ENCODE results near the gene BCAS3. TPM values are rescaled to one million over a fixed set of nuclear protein-coding genes. Genes with fewer than 3 reads are reported as not detected.

The BCAS3 gene
- total RNA-seq, 1 donor from 2014 or later = 22.6 TPM

- Mint-ChIP-seq H3K4me1 (ENCODE audit: low read depth) (peaks cover 30% of the 10 kb centered on the region), H3K27ac (ENCODE audit: unreplicated experiment) (peak overlapping the region; percentile 72), H3K9me3 (ENCODE audit: low read depth) (no peaks in the 10 kb centered on the region)
Observed at GRCh38 chr17:61337290-61337689, 659.6 kb downstream of the BCAS3 start.

GRCh38 chr17:61338000-61338798, 660.5 kb downstream of the BCAS3 start:
- no peaks in the 10 kb centered on the region for H3K36me3 Mint-ChIP-seq (ENCODE audit: low read depth)
- peaks cover 30% of the 10 kb centered on the region for H3K4me1 Mint-ChIP-seq (ENCODE audit: low read depth)
- H3K27me3 Mint-ChIP-seq (ENCODE audit: low read depth) = no peaks in the 10 kb centered on the region
- H3K27ac Mint-ChIP-seq (ENCODE audit: unreplicated experiment) = peak overlapping the region; percentile 72
- no peaks in the 10 kb centered on the region for H3K9me3 Mint-ChIP-seq (ENCODE audit: low read depth)
- peak overlapping the region; percentile 0 for H3K4me3 Mint-ChIP-seq (ENCODE audit: unreplicated experiment)
- no peak for DNase-seq (ENCODE audit: low spot score)
- no peak for TF ChIP-seq CTCF (IDR thresholded peaks at IDR 0.05)

More at GRCh38 chr17:61337290-61337689, 659.6 kb downstream of the BCAS3 start:
- H3K27me3 Mint-ChIP-seq (ENCODE audit: low read depth) = no peaks in the 10 kb centered on the region
- H3K36me3 Mint-ChIP-seq (ENCODE audit: low read depth) = no peaks in the 10 kb centered on the region
- no peak overlapping the region for H3K4me3 Mint-ChIP-seq (ENCODE audit: unreplicated experiment)
- no peak for TF ChIP-seq CTCF (IDR thresholded peaks at IDR 0.05)
- DNase-seq (ENCODE audit: low spot score) = no peak

GRCh38 chr17:61338874-61339478, 661.3 kb downstream of the BCAS3 start:
- no peak for DNase-seq (ENCODE audit: low spot score)
- Mint-ChIP-seq H3K27me3 (ENCODE audit: low read depth) (no peaks in the 10 kb centered on the region), H3K4me1 (ENCODE audit: low read depth) (peaks cover 30% of the 10 kb centered on the region), H3K9me3 (ENCODE audit: low read depth) (no peaks in the 10 kb centered on the region), H3K36me3 (ENCODE audit: low read depth) (no peaks in the 10 kb centered on the region), H3K4me3 (ENCODE audit: unreplicated experiment) (no peak overlapping the region), H3K27ac (ENCODE audit: unreplicated experiment) (peak overlapping the region; percentile 72)
- TF ChIP-seq CTCF (IDR thresholded peaks at IDR 0.05) = no peak

GRCh38 chr17:61340431-61341209, 663.0 kb downstream of the BCAS3 start:
- DNase-seq (ENCODE audit: low spot score) = no peak
- H3K4me1 Mint-ChIP-seq (ENCODE audit: low read depth) = peaks cover 30% of the 10 kb centered on the region
- TF ChIP-seq CTCF (IDR thresholded peaks at IDR 0.05) = no peak
- no peaks in the 10 kb centered on the region for H3K9me3 Mint-ChIP-seq (ENCODE audit: low read depth)
- H3K4me3 Mint-ChIP-seq (ENCODE audit: unreplicated experiment) = no peak overlapping the region
- no peaks in the 10 kb centered on the region for H3K27me3 Mint-ChIP-seq (ENCODE audit: low read depth)
- no peak overlapping the region for H3K27ac Mint-ChIP-seq (ENCODE audit: unreplicated experiment)
- H3K36me3 Mint-ChIP-seq (ENCODE audit: low read depth) = no peaks in the 10 kb centered on the region

- no peak overlapping the region for H3K27ac Mint-ChIP-seq (ENCODE audit: unreplicated experiment)
- DNase-seq (ENCODE audit: low spot score) = no peak
- H3K9me3 Mint-ChIP-seq (ENCODE audit: low read depth) = no peaks in the 10 kb centered on the region
- H3K4me1 Mint-ChIP-seq (ENCODE audit: low read depth) = peaks cover 6% of the 10 kb centered on the region
- TF ChIP-seq CTCF (IDR thresholded peaks at IDR 0.05) = no peak
- no peak overlapping the region for H3K4me3 Mint-ChIP-seq (ENCODE audit: unreplicated experiment)
- H3K27me3 Mint-ChIP-seq (ENCODE audit: low read depth) = no peaks in the 10 kb centered on the region
- no peaks in the 10 kb centered on the region for H3K36me3 Mint-ChIP-seq (ENCODE audit: low read depth)
Observed at GRCh38 chr17:61343576-61343975, 665.9 kb downstream of the BCAS3 start.
